SJCRH30 (cell line): ENCODE data around the gene KLHDC9. TPM values are rescaled to one million over a fixed set of nuclear protein-coding genes. Genes with fewer than 3 reads are reported as not detected.

Experiments used
- DNase-seq, 2 experiments: peaks; one replicate each; pipeline ENCODE4 v3.0.0-alpha.2; 2015 to 2020
- H3K27ac ChIP-seq: fragments of 250-450 bp; sonication (Bioruptor Pico); 2 replicates; pipeline ENCODE4 v1.5.1; 2020; ENCODE audit warnings: mild to moderate bottlenecking, moderate library complexity
- H3K27me3 ChIP-seq: fragments of 250-450 bp; sonication (Bioruptor Pico); 2 replicates; pipeline ENCODE4 v1.5.1; 2020; ENCODE audit warnings: mild to moderate bottlenecking, moderate library complexity
- H3K36me3 ChIP-seq: fragments of 250-450 bp; sonication (Bioruptor Pico); 2 replicates; pipeline ENCODE4 v1.5.1; 2020; ENCODE audit warnings: mild to moderate bottlenecking, moderate library complexity
- H3K4me1 ChIP-seq: fragments of 250-450 bp; sonication (Bioruptor Pico); 2 replicates; pipeline ENCODE4 v1.5.1; 2020; ENCODE audit warnings: mild to moderate bottlenecking, moderate library complexity
- H3K4me3 ChIP-seq: fragments of 250-450 bp; sonication (Bioruptor Pico); 2 replicates; pipeline ENCODE4 v1.5.1; 2020; ENCODE audit warnings: mild to moderate bottlenecking, moderate library complexity
- H3K9me3 ChIP-seq: fragments of 250-450 bp; sonication (Bioruptor Pico); replicated peaks from 2 replicates; pipeline ENCODE4 v1.5.1; 2020; ENCODE audit warnings: mild to moderate bottlenecking, moderate library complexity
- total RNA-seq: library from RNA; depleted of rRNA; stranded (reverse); fragments of >200 nt; shearing (Covaris generic); gene quantifications from 2 replicates; pipeline ENCODE4 v1.2.3, GENCODE V29; 2014

Gene KLHDC9
- total RNA-seq, 1 experiment from 2014 or later, result not detected

DNA sequence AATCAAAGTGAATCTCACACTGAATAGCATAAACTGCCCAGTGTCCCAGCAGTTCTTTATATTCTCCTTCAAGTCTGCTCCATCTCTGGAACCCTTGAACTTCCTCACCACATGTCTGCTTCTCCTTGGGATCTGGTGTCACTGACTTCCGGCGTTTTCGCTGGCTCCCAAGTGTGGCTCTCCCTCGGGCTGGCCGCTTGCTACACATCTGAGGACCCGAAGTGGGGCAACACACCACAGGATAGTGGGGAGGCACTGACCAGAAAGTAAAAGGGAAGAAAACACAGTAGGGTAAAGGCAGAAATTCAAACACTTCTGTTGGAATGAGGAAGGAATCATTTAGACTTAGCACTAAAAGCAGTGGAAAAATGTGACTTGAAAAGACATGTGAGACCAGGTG, 24.8 kb downstream of the KLHDC9 start:
- Histone ChIP-seq H3K36me3 (peaks cover 42% of the 10 kb centered on the region), H3K9me3 (no peaks in the 10 kb centered on the region), H3K4me3 (no peak overlapping the region), H3K27me3 (no peaks in the 10 kb centered on the region), H3K27ac (no peak overlapping the region), H3K4me1 (peaks cover 10% of the 10 kb centered on the region)
- no peak for DNase-seq

DNA sequence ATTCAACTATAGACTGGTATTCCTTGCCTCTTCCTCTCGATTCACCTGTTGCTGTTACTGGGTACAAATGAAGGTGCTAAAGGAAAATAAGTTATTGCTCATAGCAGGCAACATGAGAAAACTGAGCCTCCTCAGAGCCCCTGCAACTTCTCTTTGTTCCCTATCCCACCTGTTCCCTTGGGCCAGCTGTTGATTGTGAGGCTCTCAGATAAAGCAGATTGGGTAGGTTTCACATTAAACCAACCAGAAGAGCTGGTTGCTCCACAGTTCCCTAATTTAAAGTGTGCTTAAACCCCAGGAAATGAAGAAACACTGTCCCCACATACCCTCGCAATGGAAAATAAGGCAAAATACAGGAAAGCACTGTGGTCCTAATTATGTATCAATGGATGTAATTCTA, 29.5 kb downstream of the KLHDC9 start:
- Histone ChIP-seq H3K9me3 (no peaks in the 10 kb centered on the region), H3K27me3 (no peaks in the 10 kb centered on the region), H3K36me3 (peaks cover 24% of the 10 kb centered on the region), H3K4me1 (peaks cover 32% of the 10 kb centered on the region), H3K4me3 (no peak overlapping the region), H3K27ac (peak overlapping the region; percentile 56)
- DNase-seq, result peak; percentile 39 to 71

DNA sequence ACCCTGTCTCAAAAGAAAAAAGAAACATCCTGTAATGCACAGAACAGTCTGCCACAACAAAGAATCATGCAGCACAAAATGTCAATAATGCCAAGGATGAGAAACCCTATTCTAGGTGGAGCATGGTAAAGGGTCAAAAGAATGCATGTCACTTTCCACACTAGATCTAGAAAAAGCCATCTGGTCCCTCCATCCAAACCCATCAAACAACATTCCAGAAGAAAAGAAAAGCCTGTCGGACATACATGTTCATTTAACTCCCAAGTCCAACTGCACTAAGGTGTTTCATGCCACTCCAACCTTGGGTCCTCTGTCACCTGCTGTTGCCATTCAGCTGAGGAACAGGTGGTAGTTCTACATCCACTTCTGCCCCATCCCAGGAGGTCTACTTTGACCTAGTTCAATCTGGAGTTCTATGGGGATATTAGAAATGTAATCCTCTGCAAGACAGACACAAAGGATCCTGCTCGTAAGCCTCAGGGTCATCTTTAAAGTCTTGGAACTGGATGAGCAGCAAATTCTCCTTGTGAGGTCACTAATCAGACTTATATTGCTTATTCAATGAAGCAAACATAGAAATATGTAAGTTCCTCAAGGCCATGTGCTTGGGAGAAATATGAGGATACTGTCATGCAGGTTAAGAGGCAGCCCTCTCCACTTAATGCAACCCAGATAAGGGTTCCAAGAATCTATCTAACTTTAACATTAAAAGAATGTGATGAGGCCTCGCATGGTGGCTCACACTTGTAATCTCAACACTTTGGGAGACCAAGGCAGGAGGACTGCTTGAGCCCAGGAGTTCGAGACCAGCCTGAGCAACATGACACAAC, 30.6 kb downstream of the KLHDC9 start:
- Histone ChIP-seq H3K27ac (peak overlapping the region; percentile 56), H3K4me1 (peaks cover 32% of the 10 kb centered on the region), H3K27me3 (no peaks in the 10 kb centered on the region), H3K36me3 (peaks cover 19% of the 10 kb centered on the region), H3K9me3 (no peaks in the 10 kb centered on the region), H3K4me3 (no peak overlapping the region)
- peak; percentile 62 to 80 for DNase-seq

DNA sequence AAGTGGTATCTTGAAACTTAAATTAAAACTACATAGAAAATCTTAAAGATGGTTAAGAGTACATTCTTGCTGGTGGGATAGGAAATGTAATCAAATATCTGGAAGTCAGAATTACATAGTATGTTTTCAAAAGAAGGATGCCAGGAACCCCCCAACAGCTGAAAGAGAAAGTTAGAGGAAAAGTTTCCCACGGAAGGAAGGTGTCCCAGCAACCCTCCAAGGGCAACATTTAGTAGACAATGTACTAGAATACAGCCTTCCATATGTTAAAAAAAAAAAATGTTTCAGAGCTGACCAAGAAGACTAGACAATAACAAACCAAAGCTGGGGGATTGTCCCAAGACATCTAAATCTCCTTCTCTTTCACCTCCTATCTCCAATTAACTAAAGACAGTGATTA, 32.1 kb downstream of the KLHDC9 start:
- Histone ChIP-seq H3K9me3 (no peaks in the 10 kb centered on the region), H3K4me3 (no peak overlapping the region), H3K27me3 (no peaks in the 10 kb centered on the region), H3K4me1 (peaks cover 32% of the 10 kb centered on the region), H3K27ac (no peak overlapping the region), H3K36me3 (peaks cover 8% of the 10 kb centered on the region)
- no peak for DNase-seq

DNA sequence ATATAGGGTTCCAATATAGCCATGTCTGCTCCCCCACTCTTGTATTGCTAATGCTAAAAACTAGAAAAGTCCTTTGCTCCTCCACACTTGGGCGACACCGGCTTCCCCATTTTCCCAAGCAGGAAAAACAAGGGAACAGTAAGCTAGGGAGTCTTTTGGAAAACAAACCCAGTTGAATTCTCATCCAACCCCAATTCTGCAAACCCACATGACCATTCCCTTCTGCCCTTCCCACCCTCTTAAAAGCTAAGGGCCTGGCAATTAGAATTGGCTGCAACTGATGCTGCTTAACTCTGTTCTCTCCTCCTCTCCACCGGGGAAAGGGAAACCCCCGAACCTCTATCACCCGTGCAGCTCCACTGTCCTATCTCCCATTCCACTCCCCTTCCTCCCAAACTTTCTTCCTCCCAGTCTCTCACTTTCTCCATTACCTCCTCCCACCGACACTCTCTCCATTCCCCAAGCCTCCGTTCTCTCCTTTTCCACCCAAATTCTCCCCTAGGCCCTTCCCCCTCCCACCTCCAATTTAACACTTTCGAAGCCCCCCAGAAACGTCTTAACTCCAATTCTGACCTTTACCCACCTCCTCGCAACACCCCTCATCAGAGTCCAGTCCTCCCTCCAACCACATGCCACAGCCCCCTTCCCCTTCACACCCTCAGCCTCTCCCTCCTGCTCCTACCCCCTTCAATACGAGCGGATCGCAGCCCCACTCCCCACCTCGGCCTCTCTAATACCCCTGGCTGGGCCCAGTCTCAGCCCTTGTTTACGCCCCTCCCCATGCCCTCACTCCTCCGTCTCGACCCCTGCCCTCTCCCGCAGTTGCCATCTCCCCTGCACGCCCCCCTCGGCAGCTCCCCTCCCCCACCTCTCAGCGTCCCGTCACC, 33.6 kb downstream of the KLHDC9 start:
- 0 out of 2 replicates have a peak, but pooled peaks cover 2% of the 10 kb centered on the region for H3K36me3 ChIP-seq
- H3K27ac ChIP-seq, result peak overlapping the region; percentile 79
- peak in 1 of 2 experiments; percentile 28 for DNase-seq
- peak overlapping the region; percentile 73 for H3K4me3 ChIP-seq
- no peaks in the 10 kb centered on the region for H3K27me3 ChIP-seq
- peaks cover 32% of the 10 kb centered on the region for H3K4me1 ChIP-seq
- no peaks in the 10 kb centered on the region for H3K9me3 ChIP-seq

DNA sequence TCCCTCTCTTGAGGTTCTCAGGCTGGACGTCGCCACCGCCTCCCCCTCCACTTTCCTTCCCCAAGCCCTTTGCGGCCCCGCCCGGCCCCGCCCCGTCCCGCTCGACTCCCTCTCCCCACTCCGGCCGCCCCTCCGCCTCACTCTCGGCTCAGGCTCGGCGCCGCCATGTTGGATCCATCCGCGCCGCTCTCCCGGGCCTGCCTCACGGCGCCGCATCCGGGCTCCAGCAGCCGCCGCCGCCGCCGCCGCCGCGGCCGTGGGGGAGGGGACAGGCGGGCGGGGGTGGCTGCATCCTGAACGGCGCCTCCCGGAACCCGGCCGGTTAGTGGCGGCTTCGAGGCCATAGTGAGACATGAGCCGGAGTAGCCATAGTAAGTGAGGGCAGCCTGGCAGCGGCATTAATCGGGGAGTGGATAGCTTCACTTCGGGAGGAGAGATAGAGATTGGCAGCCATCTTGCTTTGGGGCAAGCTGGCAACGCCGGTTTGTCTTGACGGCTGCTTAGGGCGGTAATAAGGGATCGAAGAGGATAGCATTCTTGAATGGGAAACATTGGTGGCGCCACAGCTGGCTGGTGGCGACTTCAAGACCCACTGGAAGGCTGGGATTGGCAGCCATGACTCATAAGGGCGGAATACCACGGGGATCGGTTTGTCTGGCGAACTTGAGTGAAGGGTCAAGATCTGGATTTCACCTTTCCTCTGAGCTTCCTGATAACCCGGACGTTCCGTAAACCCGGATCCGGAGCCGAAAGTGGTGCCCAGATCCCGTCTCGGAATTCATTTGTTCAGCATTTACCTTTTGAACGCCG, 34.5 kb downstream of the KLHDC9 start, which contains the start of gene DEDD:
Gene DEDD, minus strand, starts transcription at position 258 of the 810 bp plus-strand sequence. CDS start 8,205 bp downstream, outside the sequence.
- H3K4me1 ChIP-seq, result peaks cover 31% of the 10 kb centered on the region
- no peaks in the 10 kb centered on the region for H3K9me3 ChIP-seq
- no peaks in the 10 kb centered on the region for H3K36me3 ChIP-seq
- DNase-seq, result peak; percentile 91 to 94
- H3K27me3 ChIP-seq, result no peaks in the 10 kb centered on the region
- H3K4me3 ChIP-seq, result peak within 1 kb of the TSS; percentile 73
- peak within 1 kb of the TSS; percentile 79 for H3K27ac ChIP-seq

DNA sequence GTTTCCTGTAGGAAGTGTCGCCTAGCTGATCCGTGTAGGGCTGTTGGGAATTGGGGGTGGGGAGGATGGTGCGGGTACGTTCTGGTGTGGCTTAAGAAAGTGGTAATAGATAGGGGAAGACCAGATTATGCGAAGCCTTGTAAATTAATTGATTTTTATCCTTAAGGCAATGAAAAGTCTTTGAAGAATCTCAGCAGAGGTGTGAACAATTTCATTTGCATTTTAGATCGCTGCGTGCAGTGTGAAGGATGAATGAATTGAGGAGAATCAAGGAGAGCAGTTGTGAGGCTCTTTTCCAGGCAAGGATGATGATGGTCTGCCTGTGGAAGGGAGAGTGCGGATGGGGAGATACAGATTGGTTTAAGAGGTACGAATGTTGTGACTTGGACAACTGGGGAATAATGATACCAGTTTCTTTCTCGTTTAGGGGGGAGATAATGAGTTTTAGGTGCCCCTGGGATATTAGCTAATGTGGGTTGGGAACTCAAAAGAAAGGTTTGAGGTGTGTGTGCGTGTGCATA, 35.1 kb downstream of the KLHDC9 start:
- Histone ChIP-seq H3K4me1 (peaks cover 28% of the 10 kb centered on the region), H3K4me3 (peak overlapping the region; percentile 73), H3K27ac (peak overlapping the region; percentile 79), H3K36me3 (no peaks in the 10 kb centered on the region), H3K27me3 (no peaks in the 10 kb centered on the region), H3K9me3 (no peaks in the 10 kb centered on the region)
- DNase-seq, result no peak

DNA sequence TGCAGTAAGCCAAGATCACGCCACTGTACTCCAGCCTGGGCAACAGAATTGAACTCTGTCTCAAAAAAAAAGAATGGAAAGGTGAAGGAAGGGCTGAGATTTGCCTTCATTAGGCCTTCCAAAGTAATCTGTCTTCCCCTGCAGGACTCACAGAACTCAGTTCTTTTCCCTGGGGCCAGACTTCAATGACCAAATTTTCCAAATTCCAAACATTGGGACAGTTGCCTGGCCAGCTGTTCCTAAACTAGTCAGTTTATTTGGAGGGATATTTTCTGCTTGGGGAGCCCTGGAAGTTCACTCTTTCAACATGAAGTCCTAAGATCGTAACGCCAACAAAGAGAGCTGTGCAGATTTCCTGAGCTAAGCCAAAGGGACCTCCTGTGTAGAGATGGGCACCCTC, 39.7 kb downstream of the KLHDC9 start:
- peak in 1 of 2 experiments; percentile 45 for DNase-seq
- Histone ChIP-seq H3K27ac (peak overlapping the region; percentile 10; the same call in 1 of the 2 replicates), H3K36me3 (no peaks in the 10 kb centered on the region), H3K27me3 (no peaks in the 10 kb centered on the region), H3K9me3 (no peaks in the 10 kb centered on the region), H3K4me3 (no peak overlapping the region), H3K4me1 (peaks cover 13% of the 10 kb centered on the region; the same call in 1 of the 2 replicates)

DNA sequence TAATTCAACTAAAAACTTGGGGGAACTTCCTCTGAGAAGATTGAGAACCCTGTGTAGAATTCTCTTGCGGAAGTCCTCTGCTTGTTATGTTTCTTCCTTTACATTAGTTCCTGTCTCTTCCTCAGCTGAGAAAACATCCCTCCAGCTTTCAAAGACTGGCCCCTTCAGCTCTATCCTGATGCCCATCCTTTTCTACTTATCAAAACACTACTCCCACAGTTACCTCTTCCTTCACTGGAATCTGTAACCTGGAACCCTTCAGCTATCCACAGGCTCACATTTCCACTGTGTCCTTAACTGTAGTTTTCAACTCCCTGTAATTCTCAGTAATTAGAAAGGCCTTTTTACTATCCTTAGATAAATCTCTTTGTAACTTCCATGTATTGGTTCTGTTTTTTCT, 40.3 kb downstream of the KLHDC9 start:
- Histone ChIP-seq H3K27ac (peak overlapping the region; percentile 10; the same call in 1 of the 2 replicates), H3K9me3 (no peaks in the 10 kb centered on the region), H3K4me3 (no peak overlapping the region), H3K27me3 (no peaks in the 10 kb centered on the region), H3K4me1 (peaks cover 13% of the 10 kb centered on the region; the same call in 1 of the 2 replicates), H3K36me3 (no peaks in the 10 kb centered on the region)
- no peak for DNase-seq

DNA sequence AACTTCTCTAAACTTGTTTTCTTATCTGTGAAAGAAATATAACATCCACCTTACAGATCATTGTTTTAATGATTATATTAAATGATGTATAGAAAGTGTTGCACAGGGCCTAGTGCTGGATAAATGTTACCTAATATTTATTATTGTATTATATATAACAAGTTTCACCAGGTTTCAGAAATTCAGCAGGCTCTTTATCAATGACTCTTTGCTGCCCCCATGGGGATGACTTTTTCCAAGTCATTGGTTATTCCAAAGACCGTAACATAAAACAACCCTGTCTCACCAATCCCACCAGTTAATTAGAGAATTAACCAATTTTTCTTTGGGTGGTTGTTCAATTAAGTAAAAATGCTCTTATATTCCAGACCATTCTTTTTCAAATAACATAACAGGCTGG, 41.6 kb downstream of the KLHDC9 start:
- DNase-seq, result peak in 1 of 2 experiments; percentile 62
- H3K27ac ChIP-seq, result no peak overlapping the region

DNA sequence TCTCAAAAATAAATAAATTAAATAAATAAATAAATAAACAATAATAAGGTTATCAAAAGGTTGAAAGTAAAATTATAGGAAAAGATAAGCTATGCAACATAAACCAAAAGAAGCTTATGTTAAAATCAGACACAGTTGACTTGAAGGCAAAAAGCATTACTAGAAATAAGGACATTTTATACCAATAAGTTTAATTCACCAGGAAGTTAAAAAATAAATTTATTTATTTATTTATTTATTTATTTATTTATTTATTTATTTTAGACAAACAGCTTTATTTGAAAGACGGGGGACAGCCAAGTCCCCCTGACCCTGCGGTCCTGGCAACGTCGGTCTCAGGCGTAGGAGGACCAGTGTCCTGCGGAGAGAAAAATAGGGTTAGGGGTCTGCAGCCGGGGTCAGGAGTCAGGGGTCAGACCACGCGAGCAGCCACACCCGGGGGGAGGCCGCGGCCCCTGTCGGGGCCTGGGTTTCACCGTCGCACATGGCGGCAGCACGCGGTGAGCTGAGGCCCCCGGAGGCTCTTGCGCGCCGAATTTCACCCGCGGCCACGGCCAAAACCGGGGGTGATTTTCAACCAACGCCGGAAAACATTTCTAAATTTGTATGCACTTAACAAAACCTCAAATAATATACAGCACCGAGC, 42.7 kb downstream of the KLHDC9 start:
- no peak overlapping the region for H3K4me3 ChIP-seq
- no peak for DNase-seq
- H3K27ac ChIP-seq, result no peak overlapping the region
- H3K4me1 ChIP-seq, result peaks cover 13% of the 10 kb centered on the region; the same call in 1 of the 2 replicates
- no peaks in the 10 kb centered on the region for H3K9me3 ChIP-seq
- no peaks in the 10 kb centered on the region for H3K36me3 ChIP-seq
- H3K27me3 ChIP-seq, result no peaks in the 10 kb centered on the region

More for the DNA sequence above, 41.6 kb downstream of the KLHDC9 start:
- no peaks in the 10 kb centered on the region for H3K27me3 ChIP-seq
- H3K4me3 ChIP-seq, result no peak overlapping the region
- no peaks in the 10 kb centered on the region for H3K36me3 ChIP-seq
- H3K4me1 ChIP-seq, result peaks cover 13% of the 10 kb centered on the region; the same call in 1 of the 2 replicates
- H3K9me3 ChIP-seq, result no peaks in the 10 kb centered on the region

DNA sequence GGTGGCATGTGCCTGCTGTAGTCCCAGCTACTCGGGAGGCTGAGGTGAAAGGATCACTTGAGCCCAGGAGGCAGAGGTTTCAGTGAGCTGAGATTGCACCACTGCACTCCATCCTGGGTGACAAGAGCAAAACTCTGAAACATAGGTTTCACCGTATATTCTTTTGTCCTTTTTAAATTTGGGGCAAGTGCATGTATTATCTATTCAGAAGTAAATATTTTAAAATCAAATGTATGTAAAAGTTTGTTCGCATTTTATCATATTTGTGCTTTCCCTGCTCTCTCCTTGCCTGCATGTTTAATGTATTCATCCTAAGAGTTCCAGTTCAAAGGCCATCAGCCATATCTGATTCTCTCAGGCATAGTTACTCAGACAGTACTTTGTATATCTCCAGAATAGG, 47.7 kb downstream of the KLHDC9 start:
- no peaks in the 10 kb centered on the region for H3K4me1 ChIP-seq
- no peaks in the 10 kb centered on the region for H3K36me3 ChIP-seq
- no peaks in the 10 kb centered on the region for H3K27me3 ChIP-seq
- H3K4me3 ChIP-seq, result no peak overlapping the region
- no peak overlapping the region for H3K27ac ChIP-seq
- no peaks in the 10 kb centered on the region for H3K9me3 ChIP-seq
- DNase-seq, result no peak
